Cardiac fibroblast (primary cell): ENCODE data around the gene FAM111A.
A peak's percentile ranks its signal among the peaks of the same experiment; 100 is the strongest.

Source experiments
- DNase-seq, 2 donors: peaks; one replicate each; pipeline versions ENCODE4 v3.0.0 to v3.0.0-alpha.2; 2010; ENCODE audit warnings: low read depth in 2 of 2
- H3K4me3 ChIP-seq, 2 donors: replicated peaks in 1 of 2; 1 replicate in 1 of 2; 2 replicates in 1 of 2; pipeline ENCODE4 v1.5.1; 2011; ENCODE audit warnings: low read depth in 2 of 2, low read length in 2 of 2, mild to moderate bottlenecking in 2 of 2, moderate library complexity in 1 of 2
- CTCF ChIP-seq: IDR thresholded peaks from one replicate; pipeline ENCODE4 v1.5.1; 2011; ENCODE audit warnings: low read depth, mild to moderate bottlenecking, low read length, inconsistent platforms

Gene FAM111A

DNA sequence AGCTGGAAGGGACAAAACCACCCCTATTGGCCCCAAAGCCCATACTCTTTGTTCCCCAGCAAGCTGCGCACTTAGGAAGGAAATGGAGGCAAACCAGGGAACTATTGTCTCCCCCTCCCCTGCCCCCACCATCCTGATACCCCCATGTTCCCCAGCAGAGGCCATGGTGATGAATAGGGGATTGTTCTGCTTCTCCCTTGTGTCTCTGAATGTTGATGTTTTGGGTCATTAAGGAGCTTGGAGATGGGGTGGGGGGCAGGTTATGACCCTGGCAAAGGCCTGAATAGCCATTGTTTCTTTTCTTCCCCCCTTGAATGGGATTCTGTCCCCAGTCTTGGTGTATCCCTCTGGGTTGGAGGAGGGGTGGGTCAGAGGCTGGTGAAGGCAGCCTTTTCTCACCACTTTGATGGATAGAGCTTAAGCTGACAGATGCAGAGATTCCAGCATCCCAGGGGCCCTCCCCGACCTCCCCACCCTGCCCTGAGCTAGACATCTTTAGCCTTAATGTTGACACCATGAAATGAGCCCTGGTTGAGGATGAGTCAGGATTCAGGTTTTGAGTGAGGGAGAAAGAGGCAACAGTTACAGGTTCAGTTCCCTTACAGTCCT, 37.6 kb downstream of the FAM111A start:
- DNase-seq = no peak
- TF ChIP-seq CTCF = no peak
- no peak overlapping the region for H3K4me3 ChIP-seq

GRCh38 chr11:59180907-59181306, 38.3 kb downstream of the FAM111A start:
- no peak for DNase-seq
- no peak for TF ChIP-seq CTCF
- no peak overlapping the region for H3K4me3 ChIP-seq

GRCh38 chr11:59181746-59182456, 39.2 kb downstream of the FAM111A start:
- H3K4me3 ChIP-seq = no peak overlapping the region
- TF ChIP-seq CTCF = no peak
- no peak for DNase-seq

DNA sequence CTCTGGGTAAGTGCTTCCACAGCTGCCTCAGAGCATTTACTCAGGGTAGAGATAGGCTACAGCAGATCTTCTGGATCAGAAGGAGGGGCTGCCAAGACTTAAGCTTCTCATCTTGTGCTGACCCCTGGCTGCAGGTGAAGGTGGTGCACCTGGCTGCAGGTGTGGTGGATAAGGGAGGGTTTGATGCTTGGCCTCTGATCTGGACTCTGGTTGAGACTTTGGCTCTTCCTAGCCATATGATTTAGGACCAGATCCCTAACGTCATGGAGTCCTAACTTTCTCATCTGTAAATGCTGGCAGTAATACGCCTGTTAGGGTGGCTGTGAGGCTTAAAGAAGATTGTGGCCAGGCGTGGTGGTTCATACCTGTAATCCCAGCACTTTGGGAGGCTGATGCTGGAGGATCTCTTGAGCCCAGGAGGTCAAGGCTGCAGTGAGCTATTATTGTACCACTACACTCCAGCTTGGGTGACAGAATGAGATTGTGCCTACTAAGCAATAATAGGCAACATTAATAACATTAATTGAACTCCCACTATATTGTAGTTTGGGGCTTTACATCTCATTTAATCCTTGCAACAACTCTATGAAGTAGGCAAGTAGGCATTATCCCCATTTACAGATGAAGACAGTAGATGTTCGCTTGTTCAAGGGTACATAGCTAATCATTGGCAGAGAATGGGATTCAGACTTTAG, 39.9 kb downstream of the FAM111A start:
- TF ChIP-seq CTCF = peak; percentile 13
- no peak for DNase-seq
- no peak overlapping the region for H3K4me3 ChIP-seq

DNA sequence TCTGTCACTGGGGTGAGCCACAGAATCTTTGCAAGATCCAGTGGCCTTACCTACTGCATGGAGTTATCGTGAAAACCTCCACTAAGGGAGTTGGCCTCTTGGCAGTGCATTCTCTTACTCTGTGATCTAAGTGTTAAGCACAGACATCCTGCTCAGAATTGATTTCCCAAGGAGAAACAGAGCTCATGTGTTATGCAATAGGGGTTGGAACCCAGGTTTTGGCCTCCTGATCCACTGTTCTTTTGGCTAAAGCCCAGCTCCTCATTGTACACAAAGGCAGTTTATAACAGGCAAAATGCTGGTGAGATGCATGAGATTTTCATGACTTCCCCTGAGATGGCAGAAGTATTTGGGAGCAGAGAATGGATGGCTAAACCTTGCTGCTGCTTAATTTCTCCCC, 41.1 kb downstream of the FAM111A start:
- no peak for TF ChIP-seq CTCF
- H3K4me3 ChIP-seq = no peak overlapping the region
- peak in 1 of 2 donors; percentile 89 for DNase-seq

DNA sequence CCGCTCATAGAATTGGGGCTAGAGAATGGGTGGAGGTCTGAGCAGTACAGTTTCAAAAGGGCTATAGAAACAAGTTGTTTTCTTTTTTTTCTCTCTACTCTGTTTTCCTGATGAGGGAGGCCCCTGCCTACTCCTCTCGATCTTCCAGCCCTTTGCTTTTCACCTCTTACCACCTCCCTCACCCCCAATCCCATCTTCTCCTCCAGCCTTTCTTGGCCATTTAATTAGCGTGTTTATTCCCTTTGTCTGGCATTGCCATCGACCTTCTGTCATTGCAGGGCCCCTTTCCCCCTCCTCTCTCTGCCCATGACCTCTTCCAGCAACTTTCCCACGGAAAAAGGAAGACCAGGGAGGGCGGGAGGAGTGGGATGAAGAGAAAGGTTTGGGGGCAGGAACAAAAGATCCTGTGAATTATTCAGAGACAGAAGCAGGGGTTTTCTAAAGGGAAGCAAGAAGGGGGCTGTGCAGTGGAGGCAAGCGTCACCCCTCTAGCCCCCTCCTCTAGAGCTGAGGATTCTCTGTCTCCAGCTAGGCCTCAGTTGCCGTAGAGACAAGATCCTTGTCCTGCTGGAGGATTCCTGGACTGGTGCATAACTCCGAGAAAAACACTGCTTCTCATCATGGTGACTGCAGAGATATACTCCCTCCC, 42.2 kb downstream of the FAM111A start:
- no peak for TF ChIP-seq CTCF
- DNase-seq = no peak
- no peak overlapping the region for H3K4me3 ChIP-seq
